C1 segment of cervical spinal cord (tissue), 14 donors: ENCODE data around the gene TMEM88.

Experiments
- DNase-seq, 14 donors: peaks; one replicate each; lab custom pipeline; 2025; lab: John Stamatoyannopoulos, UW

TMEM88 gene

DNA sequence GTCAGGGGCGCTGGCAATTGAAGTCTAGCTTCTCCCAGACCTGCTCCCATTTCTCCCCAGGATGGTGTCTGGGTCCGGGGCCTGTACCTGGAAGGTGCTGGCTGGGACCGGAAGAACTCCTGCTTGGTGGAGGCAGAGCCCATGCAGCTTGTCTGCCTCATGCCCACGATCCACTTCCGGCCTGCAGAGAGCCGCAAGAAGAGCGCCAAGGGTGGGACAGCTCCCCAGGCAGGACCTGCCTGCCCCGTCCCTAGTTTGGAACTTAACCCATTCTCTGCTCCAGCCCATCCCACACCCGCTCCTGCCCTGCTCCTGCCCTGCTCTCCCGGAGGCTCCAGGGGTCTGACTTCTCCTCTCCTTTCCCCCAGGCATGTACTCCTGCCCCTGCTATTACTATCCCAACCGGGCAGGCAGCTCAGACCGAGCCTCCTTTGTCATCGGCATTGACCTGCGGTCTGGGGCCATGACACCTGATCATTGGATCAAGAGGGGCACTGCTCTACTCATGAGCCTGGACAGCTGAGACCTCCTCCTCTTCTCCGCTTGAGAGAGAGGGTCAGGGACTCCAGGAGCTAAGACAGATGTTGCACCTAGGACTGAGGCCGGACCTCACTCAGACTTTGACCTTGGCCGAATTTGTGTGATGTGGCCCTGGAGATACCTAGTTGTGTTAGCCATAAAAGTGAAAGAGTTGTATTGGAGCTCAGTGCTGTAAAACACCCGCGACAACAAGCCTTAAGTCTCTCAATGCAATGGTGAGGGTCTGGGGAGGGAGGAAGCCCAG lies 21.7 kb upstream of the TMEM88 start:
- no peak for DNase-seq

DNA sequence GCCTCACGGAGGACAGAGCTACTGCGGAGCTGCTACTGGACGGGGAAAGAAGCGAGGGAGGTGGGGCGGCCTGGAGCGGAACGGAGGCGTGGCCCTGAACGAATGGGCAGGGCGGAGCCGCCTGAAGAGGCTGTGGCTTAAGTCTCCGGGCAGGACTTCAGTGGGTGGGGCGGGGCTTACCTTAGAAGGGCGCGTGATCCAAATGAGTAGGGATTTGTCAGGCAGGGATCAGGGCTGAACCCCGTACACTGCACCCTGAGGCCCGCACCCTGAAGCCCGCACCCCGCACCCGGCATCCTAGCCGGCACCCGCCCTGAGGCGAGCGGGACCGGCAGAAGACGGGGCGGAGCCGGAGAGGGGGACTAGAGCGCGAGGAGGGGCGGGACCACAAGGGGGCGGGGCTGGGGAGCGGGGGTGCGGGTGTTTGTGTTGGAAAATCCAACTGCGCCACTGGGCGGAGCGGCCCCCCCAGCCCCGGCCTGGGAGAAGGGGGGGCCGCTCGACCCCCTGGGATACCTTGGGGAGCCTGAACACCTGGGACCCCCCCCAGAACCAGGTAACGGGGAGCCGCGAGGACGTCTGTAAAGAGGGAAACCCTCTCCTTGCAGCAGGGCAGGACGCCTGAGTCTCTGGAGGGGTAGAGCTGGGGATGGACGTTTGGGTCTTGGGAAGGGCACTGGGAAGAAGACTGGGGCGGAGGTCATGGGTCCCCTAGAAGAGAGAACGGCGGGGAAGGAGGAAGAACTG lies 20.9 kb upstream of the TMEM88 start, which contains the start of gene KDM6B:
Gene KDM6B, plus strand, starts transcription at position 423 of the 747 bp plus-strand sequence. CDS start 11,338 bp downstream, outside the sequence.
- peak; percentile 47 to 93 (median 82) for DNase-seq

DNA sequence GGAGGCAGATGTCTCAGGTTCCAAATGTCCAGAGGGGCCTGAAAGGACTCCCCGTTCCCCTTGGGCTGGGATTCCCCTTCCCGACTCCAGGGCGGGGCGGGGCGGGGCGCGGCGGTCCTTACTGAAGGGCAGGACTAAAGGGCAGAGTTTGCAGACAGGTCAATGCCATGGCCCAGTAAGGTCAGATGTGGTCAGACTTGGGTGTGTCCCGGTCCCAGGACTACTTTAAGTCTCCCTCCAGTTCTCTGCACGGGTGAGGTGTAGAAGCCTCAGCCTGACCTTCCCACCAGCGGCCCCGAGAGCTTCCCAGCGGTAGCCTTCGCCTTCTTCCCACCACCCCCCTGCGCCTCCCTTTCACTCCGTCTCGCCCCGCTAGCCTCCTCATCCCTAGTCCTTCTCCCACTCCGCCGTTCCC lies 20.3 kb upstream of the TMEM88 start:
- peak in 2 of 14 donors; percentile 56 to 69 for DNase-seq

DNA sequence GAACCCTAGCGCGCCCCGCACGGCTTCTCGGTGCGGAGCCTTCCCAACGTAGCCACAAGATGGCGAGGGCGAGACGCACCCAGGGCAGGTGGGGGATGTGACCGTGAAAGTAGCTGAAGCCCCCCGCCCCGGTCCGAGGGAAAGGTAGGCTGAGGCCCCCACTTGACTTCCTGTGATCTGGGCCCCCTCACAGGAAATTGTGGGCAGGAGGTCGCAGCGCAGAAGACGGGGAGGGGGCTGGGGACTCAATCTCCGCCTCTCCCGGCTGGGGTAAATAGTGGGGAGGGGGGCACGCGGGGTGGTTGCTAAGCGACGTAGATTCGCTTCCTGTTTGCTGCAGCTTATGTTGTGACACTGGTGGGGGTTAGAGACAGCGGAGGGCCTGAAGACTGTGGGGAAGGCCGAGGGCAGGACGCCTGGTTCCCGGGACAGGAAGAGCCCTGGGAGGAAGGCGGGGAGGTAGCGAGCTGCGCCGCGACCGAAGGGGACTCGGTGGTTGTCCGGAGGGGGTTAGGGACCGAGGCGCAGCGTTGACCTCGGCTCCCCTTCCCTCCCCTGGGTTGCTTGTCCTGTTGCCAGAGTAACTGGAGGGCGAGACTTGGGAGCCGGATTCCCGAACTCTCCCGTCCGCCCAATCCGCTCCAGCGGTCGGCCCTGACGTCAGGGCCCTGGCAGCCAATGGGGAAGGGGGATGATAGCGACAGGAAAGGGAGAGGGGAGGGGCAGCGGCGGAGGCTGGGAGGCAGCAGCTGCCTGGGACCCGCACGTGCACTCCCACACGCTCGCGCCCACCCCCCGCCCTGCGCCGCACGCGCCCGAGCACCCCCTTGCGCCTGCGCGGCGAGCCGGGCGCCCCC lies 19.7 kb upstream of the TMEM88 start:
- peak; percentile 78 to 97 (median 93) for DNase-seq

DNA sequence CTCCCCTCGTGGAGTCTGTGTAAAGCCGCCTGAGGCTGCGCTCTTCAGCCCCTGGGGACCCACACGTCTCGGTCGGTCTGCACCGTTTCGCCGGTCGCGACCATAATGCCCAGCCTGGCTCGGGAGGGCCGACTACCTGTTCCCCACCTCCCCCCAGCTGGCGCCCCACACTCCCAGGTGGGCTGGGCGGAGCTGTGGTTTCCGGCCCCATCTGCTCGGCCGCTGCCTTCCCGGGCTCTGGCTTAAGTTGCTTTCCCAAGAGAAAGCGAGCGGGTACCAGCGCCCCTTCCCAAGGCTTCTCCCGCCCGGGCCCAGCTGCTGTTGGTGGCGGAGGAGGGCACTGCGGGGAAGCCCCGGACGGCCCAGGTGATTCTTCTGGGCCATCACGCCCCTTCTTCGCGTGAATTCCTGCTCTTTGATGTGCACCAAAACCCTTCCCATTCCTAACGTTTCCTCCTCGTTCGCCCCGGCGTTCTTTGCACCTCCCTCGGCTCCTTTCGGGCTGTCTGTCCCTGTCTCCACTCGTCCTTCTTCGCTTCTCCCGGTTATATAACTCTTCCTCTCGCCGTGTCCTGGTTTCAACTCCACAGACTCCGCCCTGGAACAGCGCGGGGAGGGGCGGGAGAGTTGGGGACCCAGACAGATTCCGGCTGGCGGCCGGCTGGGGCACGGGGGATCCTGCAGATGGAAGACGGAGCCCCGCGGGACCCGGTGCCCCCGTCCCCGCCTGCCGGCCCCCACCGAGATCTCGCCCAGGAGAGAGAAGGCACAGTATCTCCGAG lies 18.9 kb upstream of the TMEM88 start:
- peak in 11 of 14 donors; percentile 43 to 81 (median 62) for DNase-seq

DNA sequence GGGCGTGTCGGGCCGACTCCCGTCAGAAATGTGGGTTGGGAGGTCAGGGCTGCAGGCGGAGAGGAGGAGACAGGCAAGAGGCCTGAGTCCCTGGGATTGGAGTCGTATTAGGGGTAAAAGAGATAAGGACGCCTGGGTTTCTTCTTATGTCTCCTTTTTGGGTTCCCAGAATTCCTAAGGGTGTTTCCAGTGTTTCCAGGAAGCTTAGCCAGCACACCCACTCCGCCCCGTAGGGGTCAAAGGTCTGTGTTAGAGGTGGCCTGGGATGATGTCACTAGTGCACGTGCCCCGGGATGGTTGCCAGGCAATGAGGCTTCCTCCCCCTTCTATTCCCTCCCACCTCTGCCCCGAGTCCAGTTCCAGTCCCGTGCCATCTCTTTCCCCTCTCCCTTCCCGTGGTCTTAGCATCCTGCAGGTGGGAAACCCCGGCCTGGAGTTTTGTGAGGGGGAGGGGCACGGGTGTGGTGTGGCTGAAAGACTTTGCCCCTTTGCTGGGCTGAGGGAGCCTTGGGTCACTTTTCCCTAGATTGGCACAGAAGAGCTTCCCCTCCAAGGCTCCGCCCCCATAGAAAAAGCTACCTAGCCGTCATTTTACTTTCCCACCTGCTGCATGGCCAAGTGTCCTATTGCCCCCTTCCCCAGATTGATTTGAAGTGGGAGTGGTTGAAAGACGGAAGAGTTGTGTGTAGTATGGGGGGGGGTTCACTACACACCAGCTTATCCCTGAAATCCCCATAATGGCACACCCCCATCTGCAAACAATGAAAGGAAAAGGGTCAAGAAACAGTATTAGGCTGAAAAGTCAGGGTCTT lies 18.1 kb upstream of the TMEM88 start:
- peak in 12 of 14 donors; percentile 31 to 84 (median 54) for DNase-seq

DNA sequence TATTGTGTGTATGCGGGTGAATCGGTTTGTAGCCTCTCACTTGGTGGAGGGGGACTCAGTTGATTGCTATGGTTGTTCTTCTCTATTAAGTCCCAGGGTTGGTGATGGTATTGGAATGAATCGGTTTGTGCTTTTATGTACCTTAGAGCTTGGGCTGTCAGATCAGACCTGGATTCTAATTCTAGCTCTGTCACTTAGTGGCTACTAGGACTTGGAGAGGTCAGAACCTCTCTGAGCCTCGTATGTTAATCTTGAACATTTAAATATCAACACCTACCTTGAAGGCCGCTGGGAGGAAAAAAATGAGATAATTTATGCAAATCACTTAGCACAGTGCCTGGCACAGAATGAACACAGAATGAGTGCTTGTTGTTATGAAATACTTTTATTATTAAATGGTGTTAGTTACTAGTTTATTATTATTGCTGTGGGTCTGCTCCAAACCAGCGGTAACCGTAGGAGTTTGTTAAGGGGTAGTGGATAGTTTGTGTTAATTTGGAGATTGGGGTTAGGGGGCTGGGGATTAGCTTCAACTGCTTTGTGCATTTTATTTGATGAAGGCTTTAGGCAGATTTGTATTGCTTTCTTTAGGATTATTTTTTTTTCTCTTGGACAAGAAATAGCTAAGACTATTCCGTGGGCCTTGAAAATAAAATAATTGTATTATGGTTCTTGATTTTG lies 17.3 kb upstream of the TMEM88 start:
- DNase-seq: no peak

DNA sequence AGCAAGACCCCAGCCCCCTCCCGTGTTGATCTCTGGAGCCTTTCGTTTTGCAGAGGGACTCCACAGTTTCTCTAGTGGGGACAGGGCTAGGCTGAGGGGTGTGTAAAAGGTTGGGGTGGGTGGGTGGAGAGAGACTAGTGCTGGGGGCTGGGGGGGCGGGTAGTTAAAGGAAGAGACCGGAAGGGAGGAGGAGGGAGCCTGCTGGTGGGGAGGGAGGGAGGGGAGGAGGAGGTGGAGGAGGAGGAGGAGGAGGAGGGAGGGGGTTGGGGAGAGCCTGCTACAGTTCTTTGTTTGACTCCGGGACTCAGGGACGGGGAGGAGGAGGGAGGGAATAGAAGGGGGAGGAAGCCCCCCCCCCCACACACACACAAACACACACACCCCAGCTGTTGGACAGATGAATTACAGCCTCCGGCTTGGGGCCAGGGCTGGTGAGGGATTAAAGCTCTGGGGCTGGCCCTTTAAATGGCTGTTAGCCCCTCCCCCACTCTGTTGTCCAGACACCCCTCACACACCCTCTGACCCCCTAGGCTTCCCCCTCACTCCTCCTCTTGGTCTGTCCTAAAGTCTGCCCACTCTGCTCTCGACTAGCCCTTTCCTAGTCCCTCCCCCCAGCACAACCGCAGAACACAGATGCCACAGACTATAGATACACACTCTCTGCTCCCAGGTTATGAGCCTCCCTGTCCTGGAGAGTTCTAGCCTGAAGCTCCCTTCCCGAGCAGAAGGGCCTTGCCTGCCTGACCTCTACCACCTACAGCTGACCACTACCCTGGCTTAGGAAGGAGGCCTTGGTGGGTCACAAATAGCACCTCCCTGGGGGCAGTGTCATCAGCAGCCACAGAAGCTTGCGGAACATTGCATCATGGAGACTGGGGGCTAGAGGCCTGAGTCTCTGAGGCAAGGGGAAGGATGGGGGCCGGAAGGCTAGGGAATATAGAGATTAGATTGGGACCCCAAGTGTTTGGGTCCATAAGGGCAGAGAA lies 16.5 kb upstream of the TMEM88 start:
- peak in 2 of 14 donors; percentile 25 to 29 for DNase-seq

DNA sequence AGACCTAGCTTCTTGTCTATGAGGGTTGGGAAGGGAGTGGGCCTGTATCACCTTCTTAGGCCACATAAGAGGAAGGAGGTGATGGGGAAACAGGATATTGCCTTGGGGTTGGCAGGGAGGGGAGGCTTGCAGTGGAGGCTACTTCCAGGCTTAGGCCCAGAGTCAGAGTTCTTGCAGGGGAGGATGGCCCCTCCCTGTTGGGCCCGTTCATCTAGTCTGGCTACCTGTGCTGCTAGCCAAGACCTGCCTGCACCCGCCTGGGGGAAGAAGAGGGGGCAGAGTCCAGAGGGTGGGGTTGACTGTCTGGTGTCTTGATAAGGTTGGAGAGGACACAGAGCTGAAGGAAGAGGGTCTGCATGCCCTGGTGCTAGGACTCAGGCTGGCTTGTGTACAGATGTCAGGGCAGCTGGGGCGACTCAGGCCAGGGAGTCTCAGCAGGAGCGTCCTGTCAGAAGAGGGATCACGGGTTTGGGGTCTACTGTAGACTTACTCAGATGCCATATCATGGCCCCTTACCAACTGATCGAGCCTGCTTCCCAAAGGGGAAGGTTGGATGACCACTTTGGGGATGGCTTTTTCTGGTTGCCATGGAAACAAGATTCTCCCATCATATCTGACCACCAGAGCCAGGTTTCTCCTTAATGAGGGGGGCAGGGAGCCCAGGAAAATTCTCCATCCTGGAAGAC lies 15.5 kb upstream of the TMEM88 start:
- no peak for DNase-seq

DNA sequence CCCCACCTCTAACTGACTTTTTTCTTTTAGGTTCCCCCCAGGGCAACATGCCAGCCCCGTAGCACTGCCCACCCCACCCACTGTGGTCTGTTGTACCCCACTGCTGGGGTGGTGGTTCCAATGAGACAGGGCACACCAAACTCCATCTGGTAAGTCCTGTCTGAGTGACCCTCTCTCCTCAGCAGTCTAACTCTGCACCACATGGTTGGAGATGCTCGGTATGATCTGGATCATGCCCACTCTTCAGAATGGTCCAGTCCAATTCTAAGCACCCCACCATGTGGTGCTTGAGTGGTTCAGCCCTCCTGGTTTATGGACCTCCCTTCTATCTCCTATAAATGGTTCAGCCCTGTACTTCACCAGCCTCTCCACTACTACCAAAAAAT lies 15.0 kb upstream of the TMEM88 start:
- DNase-seq: no peak

DNA sequence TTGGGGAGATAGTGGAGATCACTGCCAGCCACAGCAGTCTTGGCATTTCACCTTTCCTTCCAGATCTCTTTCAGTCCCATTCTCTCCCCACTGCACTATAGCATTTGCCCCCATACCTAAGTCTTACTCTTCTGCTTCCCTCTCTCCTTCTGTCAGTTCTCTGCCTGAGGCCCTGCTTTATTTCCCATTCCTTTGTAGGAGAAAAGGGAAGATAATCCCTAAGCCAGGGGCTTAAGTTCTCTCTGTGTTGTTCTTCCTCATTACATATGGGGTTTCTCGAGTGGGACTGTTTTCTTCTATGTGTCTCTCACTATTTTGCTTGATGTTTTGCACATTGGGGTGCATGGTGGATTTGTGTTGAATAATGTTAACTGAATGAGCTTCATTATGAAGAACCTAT lies 14.4 kb upstream of the TMEM88 start:
- DNase-seq: no peak

DNA sequence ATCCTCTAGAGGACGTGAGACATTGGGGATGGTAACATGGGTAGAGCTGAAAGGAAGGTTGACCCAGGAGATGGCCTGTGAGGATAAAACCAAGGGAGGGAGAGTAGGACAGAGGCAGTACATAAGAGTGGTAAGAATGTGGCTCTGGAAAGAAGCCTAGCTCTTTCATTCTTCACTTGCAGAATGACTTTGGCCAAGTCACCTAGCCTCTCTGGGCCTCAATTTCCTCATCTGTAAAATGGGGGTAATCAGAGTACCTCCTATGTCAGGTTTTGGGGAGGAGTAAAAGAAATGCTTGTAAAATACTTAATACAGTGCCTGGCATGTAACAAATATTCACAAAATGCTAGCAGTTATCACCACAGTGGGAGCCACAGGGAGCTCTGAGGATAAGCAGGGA lies 14.0 kb upstream of the TMEM88 start:
- DNase-seq: no peak

DNA sequence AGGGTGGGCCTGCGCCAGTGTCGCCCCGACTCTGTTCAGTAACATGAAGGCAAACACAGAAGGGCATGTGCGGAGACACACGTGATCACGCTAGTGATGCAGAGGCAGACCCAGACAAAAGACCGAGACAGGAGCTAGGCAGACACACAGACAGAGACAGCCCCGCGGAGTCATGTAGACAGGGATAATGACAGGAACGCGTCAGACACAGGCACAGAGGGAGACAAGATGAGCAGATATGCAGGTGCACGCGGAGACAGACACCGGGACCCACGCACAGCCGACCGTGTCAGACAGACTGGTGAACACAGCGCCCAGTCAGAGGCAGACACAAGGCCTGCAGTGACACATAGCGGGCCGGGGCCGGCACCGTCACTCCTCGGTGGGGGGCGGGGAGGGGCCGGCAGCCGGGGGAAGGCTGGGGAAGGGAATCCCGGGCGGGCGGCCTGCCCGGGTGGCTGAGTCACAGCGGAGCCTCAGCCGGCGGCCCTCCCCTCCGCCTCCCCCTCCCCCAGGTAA lies 13.4 kb upstream of the TMEM88 start:
- DNase-seq: peak in 13 of 14 donors; percentile 67 to 97 (median 90)

DNA sequence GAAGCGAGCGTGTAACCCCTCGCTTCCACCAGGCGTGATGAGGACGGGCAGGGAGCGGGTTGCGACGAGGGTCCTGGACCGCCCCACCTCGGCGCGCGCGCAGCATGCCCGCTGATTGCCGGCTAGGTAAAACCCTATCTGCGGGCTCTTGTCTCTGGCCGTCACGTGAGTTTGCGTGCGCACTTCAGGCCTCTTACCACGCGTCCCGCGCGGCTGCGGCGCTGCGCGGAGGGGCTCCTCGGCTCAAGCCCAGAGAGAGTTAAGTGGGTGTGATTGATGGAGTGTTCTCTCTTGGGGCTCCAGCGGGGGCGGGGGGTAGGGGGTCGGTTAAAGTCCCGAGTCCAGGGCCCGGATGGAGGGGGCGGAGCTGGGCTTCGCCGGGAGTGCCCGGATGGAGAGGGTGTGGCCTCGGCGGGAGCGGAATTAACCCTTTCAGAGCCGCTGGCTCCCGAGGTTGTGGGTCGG lies 12.9 kb upstream of the TMEM88 start:
- DNase-seq: peak; percentile 67 to 97 (median 90)

DNA sequence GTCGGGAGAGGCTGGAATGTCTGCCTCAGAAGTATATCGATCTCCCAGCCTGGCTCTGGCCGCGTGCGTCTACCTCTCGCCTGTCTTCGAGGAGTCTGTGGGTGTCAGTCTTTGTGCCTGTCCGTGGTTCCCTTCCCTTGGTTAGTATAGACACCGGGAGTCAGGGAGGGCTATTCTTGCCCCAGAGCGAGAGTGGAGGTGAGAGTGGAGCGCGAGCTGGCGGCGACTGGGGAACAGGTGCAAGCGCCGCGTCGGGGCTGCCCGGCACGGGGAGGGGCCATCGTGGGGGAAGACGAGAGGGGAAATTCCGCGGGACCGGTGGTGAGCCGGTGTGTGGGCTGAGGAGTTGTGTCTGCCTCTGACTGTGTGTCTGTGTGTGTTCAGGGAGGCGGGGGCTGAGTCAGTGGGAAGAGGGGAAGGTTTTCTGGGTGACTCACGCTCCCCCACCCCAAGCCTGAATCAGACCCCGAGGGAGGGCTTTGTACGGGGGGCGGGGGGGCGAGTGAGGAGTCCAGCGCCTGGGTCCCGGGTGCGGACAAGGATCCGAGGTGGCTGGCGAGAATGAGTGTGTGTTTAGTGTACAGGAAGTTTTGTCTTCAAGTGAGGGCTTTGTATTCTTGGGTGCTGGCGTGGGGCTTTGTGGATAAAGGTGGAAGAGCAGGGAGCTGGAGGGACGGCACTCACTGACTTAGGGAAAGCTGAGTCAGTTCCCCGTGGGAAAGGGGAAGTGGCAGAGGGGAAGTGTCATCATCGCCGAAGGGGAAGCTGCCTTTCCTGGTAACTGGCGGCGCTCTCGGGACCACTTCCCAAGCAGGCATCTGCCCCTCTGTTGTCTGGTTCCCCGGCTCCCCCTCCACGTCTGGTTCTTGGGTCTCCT lies 12.2 kb upstream of the TMEM88 start:
- peak in 12 of 14 donors; percentile 19 to 89 (median 73) for DNase-seq

DNA sequence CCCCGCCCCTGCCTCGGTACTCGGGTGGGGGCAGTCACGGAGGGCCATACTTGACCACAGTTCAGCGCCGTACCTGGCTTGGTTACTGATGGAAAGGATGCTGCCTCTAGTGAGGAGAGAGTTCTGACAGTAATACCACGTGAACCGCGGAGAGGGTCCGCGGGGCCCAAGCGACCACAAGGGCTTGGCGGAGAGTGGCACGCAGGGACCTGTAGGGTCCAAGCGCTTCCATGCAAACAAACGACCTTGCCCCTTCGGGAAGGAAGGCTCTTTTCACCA lies 11.7 kb upstream of the TMEM88 start:
- DNase-seq: peak in 4 of 14 donors; percentile 69 to 75 (median 72)
